HEK293 (cell line): ENCODE measurements around the gene GTSF1L.

Experiments used
- CTCF ChIA-PET: fragments of 350-600 bp; formaldehyde crosslinking; extraction: SDS; loops from one replicate; lab custom pipeline; 2021; ENCODE audit warnings: antibody characterized with exemption; lab: Yijun Ruan, JAX
- POLR2A ChIA-PET: fragments of 300-600 bp; formaldehyde crosslinking; extraction: SDS; loops from one replicate; lab custom pipeline; 2020; ENCODE audit warnings: antibody characterized with exemption, inconsistent platforms; lab: Yijun Ruan, JAX
- H3K27ac ChIP-seq: fragments of 200-500 bp; sonication (Bioruptor generic); 2 replicates; pipeline ENCODE4 v1.5.1; 2014; ENCODE audit warnings: low read depth, low read length, control low read depth, inconsistent platforms; ENCODE audit errors: extremely low read depth
- H3K36me3 ChIP-seq, 2 experiments: fragments of 200-500 bp in 1 of 2; sonication (Bioruptor generic) in 1 of 2; 1 replicate in 1 of 2; 2 replicates in 1 of 2; pipeline ENCODE4 v1.5.1; 2014 to 2017; ENCODE audit warnings: inconsistent platforms in 2 of 2, low read length in 2 of 2; ENCODE audit not compliant: control insufficient read depth in 2 of 2, insufficient read depth in 1 of 2
- H3K4me1 ChIP-seq: fragments of 200-500 bp; sonication (Bioruptor generic); 2 replicates; pipeline ENCODE4 v1.5.1; 2014; ENCODE audit warnings: mild to moderate bottlenecking, low read length, inconsistent platforms; ENCODE audit not compliant: control insufficient read depth, insufficient read depth
- H3K4me3 ChIP-seq: 2 replicates; pipeline ENCODE4 v1.5.1; 2011; ENCODE audit warnings: low read depth, mild to moderate bottlenecking, control low read depth, low read length, moderate library complexity
- H3K9me3 ChIP-seq: fragments of 200-500 bp; sonication (Bioruptor generic); 2 replicates; pipeline ENCODE4 v1.5.1; 2014; ENCODE audit warnings: low read depth, low read length, inconsistent platforms; ENCODE audit not compliant: control insufficient read depth, insufficient read depth
- EGR2 ChIP-seq: fragments of 450-650 bp; formaldehyde crosslinking; IDR thresholded peaks from 2 replicates; pipeline ENCODE4 v1.5.1; 2016; ENCODE audit warnings: low read depth, missing biosample characterization, missing genetic modification characterization
- GLIS1 ChIP-seq: fragments of 450-650 bp; formaldehyde crosslinking; IDR thresholded peaks from 2 replicates; pipeline ENCODE4 v1.5.1; 2016; ENCODE audit warnings: missing biosample characterization, missing genetic modification characterization
- OSR2 ChIP-seq: fragments of 450-650 bp; formaldehyde crosslinking; IDR thresholded peaks from 2 replicates; pipeline ENCODE4 v1.5.1; 2016; ENCODE audit warnings: missing biosample characterization, missing genetic modification characterization
- SALL2 ChIP-seq: fragments of 450-650 bp; formaldehyde crosslinking; IDR thresholded peaks from 2 replicates; pipeline ENCODE4 v1.5.0; 2017; ENCODE audit warnings: missing biosample characterization, mild to moderate bottlenecking, missing genetic modification characterization, borderline replicate concordance
- TCF7L2 ChIP-seq: IDR thresholded peaks from 2 replicates; pipeline ENCODE4 v1.6.1; 2011; ENCODE audit warnings: low read depth, mild to moderate bottlenecking, inconsistent platforms, low read length, moderate library complexity, borderline replicate concordance
- ZFHX2 ChIP-seq: fragments of 450-650 bp; formaldehyde crosslinking; conservative IDR thresholded peaks from 2 replicates; pipeline ENCODE4 v1.5.1; 2016; ENCODE audit warnings: missing biosample characterization, missing genetic modification characterization
- ZFP3 ChIP-seq: fragments of 450-650 bp; formaldehyde crosslinking; IDR thresholded peaks from 2 replicates; pipeline ENCODE4 v1.5.1; 2016; ENCODE audit warnings: low read depth, missing biosample characterization, missing genetic modification characterization
- ZNF140 ChIP-seq: fragments of 450-650 bp; formaldehyde crosslinking; IDR thresholded peaks from 2 replicates; pipeline ENCODE4 v1.5.1; 2016; ENCODE audit warnings: missing biosample characterization, missing genetic modification characterization
- ZNF23 ChIP-seq: fragments of 450-650 bp; formaldehyde crosslinking; IDR thresholded peaks from 2 replicates; pipeline ENCODE4 v1.5.1; 2016; ENCODE audit warnings: missing biosample characterization, missing genetic modification characterization, borderline replicate concordance
- ZNF354C ChIP-seq: fragments of 450-650 bp; formaldehyde crosslinking; IDR thresholded peaks from 2 replicates; pipeline ENCODE4 v1.5.1; 2016; ENCODE audit warnings: missing biosample characterization, missing genetic modification characterization, low read depth, borderline replicate concordance
- ZNF366 ChIP-seq: fragments of 450-650 bp; formaldehyde crosslinking; conservative IDR thresholded peaks from 2 replicates; pipeline ENCODE4 v1.5.1; 2016; ENCODE audit warnings: missing biosample characterization, missing genetic modification characterization
- ZNF624 ChIP-seq: fragments of 450-650 bp; formaldehyde crosslinking; IDR thresholded peaks from 2 replicates; pipeline ENCODE4 v1.5.1; 2017; ENCODE audit warnings: missing biosample characterization, missing genetic modification characterization
- ZNF677 ChIP-seq: fragments of 450-650 bp; IDR thresholded peaks from 2 replicates; pipeline ENCODE4 v1.5.0; 2018; ENCODE audit warnings: missing biosample characterization, mild to moderate bottlenecking, missing genetic modification characterization, moderate library complexity
- ZNF707 ChIP-seq: fragments of 450-650 bp; formaldehyde crosslinking; IDR thresholded peaks from 2 replicates; pipeline ENCODE4 v1.5.1; 2016; ENCODE audit warnings: missing biosample characterization, missing genetic modification characterization
- ZNF837 ChIP-seq: fragments of 450-650 bp; formaldehyde crosslinking; IDR thresholded peaks from 2 replicates; pipeline ENCODE4 v1.5.1; 2016; ENCODE audit warnings: missing biosample characterization, missing genetic modification characterization
- ZSCAN16 ChIP-seq: fragments of 450-650 bp; formaldehyde crosslinking; IDR thresholded peaks from 2 replicates; pipeline ENCODE4 v1.5.1; 2016; ENCODE audit warnings: missing biosample characterization, missing genetic modification characterization
- TF ChIP-seq, protein P1 (sequence below): fragments of 450-650 bp; formaldehyde crosslinking; IDR thresholded peaks from 2 replicates; pipeline ENCODE4 v1.5.1; 2016; ENCODE audit warnings: missing biosample characterization, missing genetic modification characterization
- TF ChIP-seq, protein P2 (sequence below): fragments of 450-650 bp; formaldehyde crosslinking; IDR thresholded peaks from 2 replicates; pipeline ENCODE4 v1.5.1; 2016; ENCODE audit warnings: missing biosample characterization, missing genetic modification characterization
- TF ChIP-seq, protein P3 (sequence below): fragments of 450-650 bp; formaldehyde crosslinking; IDR thresholded peaks from 2 replicates; pipeline ENCODE4 v1.5.1; 2017; ENCODE audit warnings: missing biosample characterization, missing genetic modification characterization
- TF ChIP-seq, protein P4 (sequence below): fragments of 450-650 bp; formaldehyde crosslinking; IDR thresholded peaks from 2 replicates; pipeline ENCODE4 v1.5.1; 2017; ENCODE audit warnings: missing biosample characterization, missing genetic modification characterization
- TF ChIP-seq, protein P5 (sequence below): fragments of 450-650 bp; formaldehyde crosslinking; IDR thresholded peaks from 2 replicates; pipeline ENCODE4 v1.5.1; 2016; ENCODE audit warnings: missing biosample characterization, missing genetic modification characterization

Gene GTSF1L

DNA sequence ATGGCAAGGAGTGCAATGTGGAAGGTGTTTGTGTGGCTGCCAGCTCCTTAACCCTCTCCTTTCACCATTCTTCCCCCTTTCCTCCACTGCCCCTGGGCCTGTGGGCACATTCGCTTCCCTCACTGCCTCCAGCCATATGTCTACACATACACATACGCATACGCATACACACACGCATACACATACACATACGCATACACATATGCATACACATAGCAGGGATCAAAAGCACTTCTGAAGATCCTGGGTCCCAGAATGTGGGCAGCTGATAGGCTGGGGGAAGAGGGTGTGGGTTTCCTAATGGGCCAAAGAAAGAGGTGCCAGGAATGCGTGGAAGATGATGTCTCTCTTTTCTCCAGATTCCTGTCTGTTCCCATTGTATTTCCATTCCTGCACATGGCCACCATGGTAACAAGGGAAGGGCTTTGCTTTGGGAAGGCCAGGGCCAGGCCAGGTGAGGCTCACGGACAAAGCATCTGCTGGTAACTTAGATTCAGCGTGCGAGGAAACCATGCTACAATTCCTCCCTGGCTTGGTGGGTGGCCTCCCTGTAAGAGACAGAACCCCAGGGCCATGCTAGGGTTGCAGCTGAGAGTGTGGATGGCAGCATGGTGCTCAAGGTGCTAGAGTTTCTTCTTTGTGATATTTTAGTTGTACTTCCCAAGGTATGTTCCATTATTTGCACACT, 44.8 kb upstream of the GTSF1L start:
- no peak for TF ChIP-seq ZNF837 (tag by site-specific recombination)
- no peak for TF ChIP-seq ZNF354C (tag by site-specific recombination)
- TF ChIP-seq TCF7L2, result no peak
- no peak for TF ChIP-seq ZFP3
- POLR2A ChIA-PET, result no interaction called here
- H3K9me3 ChIP-seq, result no peaks in the 10 kb centered on the region
- H3K27ac ChIP-seq, result no peak overlapping the region
- H3K4me1 ChIP-seq, result peaks cover 9% of the 10 kb centered on the region
- no peaks in the 10 kb centered on the region for H3K36me3 ChIP-seq
- CTCF ChIA-PET, result interaction anchor here (0.6 to 1.9 kb wide), 4 partner anchors 13 to 178 kb away, joined by 3 to 7 read pairs (median 4); no protein-coding TSS in a partner anchor
- H3K4me3 ChIP-seq, result no peak overlapping the region

DNA sequence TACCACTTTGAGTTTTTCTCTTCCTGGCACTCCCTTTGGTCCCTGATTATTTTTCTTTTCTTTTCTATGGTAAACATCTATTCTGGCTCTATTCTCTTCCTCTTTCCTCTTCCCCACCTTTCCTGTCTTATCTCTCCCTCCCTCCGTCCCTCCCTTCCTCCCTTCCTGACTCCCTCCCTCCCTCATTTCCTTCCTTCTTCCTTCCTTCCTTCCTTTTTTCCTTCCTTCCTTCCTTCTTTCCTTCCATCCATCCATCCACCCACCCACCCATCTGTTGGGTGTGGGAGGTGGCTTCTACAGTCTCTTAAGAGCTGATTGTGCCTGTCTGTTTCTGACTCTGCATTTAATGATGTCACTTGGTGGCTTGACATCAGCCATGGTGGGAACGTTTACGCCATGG, 43.5 kb upstream of the GTSF1L start:
- TF ChIP-seq ZNF23 (tag by site-specific recombination) (no peak), ZNF140 (tag by site-specific recombination) (no peak), ZSCAN16 (no peak), ZNF366 (tag by site-specific recombination) (peak; percentile 86), ZFHX2 (tag by site-specific recombination) (peak; percentile 42; the same call in 1 of the 2 replicates), EGR2 (tag by site-specific recombination) (peak; percentile 63), ZNF707 (tag by site-specific recombination) (no peak), SALL2 (tag by site-specific recombination) (no peak)
- TF ChIP-seq, protein P1, sequence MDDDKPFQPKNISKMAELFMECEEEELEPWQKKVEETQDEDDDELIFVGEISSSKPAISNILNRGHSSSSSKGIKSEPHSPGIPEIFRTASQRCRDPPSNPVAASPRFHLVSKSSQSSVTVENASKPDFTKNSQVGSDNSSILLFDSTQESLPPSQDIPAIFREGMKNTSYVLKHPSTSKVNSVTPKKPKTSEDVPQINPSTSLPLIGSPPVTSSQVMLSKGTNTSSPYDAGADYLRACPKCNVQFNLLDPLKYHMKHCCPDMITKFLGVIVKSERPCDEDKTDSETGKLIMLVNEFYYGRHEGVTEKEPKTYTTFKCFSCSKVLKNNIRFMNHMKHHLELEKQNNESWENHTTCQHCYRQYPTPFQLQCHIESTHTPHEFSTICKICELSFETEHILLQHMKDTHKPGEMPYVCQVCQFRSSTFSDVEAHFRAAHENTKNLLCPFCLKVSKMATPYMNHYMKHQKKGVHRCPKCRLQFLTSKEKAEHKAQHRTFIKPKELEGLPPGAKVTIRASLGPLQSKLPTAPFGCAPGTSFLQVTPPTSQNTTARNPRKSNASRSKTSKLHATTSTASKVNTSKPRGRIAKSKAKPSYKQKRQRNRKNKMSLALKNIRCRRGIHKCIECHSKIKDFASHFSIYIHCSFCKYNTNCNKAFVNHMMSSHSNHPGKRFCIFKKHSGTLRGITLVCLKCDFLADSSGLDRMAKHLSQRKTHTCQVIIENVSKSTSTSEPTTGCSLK (tag by site-specific recombination), result no peak
- TF ChIP-seq, protein P2, sequence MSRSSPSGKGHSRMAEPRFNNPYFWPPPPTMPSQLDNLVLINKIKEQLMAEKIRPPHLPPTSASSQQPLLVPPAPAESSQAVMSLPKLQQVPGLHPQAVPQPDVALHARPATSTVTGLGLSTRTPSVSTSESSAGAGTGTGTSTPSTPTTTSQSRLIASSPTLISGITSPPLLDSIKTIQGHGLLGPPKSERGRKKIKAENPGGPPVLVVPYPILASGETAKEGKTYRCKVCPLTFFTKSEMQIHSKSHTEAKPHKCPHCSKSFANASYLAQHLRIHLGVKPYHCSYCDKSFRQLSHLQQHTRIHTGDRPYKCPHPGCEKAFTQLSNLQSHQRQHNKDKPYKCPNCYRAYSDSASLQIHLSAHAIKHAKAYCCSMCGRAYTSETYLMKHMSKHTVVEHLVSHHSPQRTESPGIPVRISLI (tag by site-specific recombination), result no peak
- Histone ChIP-seq H3K4me1 (peaks cover 9% of the 10 kb centered on the region), H3K4me3 (no peak overlapping the region), H3K9me3 (no peaks in the 10 kb centered on the region), H3K27ac (no peak overlapping the region), H3K36me3 (no peaks in the 10 kb centered on the region)
- POLR2A ChIA-PET, result interaction anchor here (0.7 kb wide), 1 partner anchor 134 kb away, joined by 6 read pairs; no protein-coding TSS in a partner anchor
- CTCF ChIA-PET, result interaction anchor here (0.7 to 1.2 kb wide), 3 partner anchors 20 to 321 kb away, joined by 3 read pairs; no protein-coding TSS in a partner anchor

DNA sequence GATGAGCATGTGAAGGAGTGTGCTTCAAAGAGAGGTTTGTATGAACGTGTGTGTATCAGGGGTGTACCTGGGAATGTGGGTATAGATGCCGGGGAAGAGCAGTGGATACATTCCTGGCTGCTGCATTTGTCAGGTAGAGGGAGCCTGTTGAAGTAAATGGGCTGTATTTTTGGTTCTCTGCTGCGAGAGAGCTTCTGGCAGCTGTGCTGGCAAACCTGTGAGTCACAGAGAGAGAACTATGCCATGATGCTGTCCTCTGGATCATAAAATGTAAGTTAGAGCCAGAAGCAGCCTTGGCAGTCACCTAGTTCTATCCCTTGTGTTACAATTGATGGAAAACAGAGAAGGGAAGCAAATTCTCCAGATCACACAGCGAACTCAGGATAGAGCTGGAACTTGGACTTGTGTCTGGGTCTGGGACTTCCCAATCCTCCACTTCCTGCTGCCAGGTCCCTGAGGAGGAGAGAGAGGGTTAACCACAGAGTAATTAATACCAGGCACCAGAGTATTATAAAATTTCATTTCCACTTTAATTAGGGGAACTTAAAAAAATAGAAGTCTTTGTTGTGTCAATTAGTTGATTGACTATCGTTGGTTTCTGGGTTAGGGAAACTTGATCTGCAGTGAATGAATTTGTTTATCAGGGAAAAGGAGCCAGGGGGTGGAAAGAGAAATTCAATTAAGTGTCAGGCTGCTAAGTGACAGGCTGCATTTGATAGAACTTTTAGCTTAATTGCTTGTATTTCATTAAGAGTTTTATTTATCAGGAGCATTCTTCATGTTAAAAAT, 41.1 kb upstream of the GTSF1L start:
- CTCF ChIA-PET, result no interaction called here
- Histone ChIP-seq H3K9me3 (no peaks in the 10 kb centered on the region), H3K27ac (no peak overlapping the region), H3K4me1 (peaks cover 9% of the 10 kb centered on the region), H3K4me3 (no peak overlapping the region), H3K36me3 (no peaks in the 10 kb centered on the region)
- POLR2A ChIA-PET, result interaction anchor here (0.6 kb wide), 1 partner anchor 344 kb away, joined by 4 read pairs; no protein-coding TSS in a partner anchor
- TF ChIP-seq ZNF624 (tag by site-specific recombination) (no peak), ZNF677 (tag by site-specific recombination) (no peak), GLIS1 (tag by site-specific recombination) (peak; percentile 36; the same call in 1 of the 2 replicates), OSR2 (tag by site-specific recombination) (peak; percentile 36)
- TF ChIP-seq, protein P3, sequence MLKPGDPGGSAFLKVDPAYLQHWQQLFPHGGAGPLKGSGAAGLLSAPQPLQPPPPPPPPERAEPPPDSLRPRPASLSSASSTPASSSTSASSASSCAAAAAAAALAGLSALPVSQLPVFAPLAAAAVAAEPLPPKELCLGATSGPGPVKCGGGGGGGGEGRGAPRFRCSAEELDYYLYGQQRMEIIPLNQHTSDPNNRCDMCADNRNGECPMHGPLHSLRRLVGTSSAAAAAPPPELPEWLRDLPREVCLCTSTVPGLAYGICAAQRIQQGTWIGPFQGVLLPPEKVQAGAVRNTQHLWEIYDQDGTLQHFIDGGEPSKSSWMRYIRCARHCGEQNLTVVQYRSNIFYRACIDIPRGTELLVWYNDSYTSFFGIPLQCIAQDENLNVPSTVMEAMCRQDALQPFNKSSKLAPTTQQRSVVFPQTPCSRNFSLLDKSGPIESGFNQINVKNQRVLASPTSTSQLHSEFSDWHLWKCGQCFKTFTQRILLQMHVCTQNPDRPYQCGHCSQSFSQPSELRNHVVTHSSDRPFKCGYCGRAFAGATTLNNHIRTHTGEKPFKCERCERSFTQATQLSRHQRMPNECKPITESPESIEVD, result peak; percentile 77
- TF ChIP-seq, protein P4, sequence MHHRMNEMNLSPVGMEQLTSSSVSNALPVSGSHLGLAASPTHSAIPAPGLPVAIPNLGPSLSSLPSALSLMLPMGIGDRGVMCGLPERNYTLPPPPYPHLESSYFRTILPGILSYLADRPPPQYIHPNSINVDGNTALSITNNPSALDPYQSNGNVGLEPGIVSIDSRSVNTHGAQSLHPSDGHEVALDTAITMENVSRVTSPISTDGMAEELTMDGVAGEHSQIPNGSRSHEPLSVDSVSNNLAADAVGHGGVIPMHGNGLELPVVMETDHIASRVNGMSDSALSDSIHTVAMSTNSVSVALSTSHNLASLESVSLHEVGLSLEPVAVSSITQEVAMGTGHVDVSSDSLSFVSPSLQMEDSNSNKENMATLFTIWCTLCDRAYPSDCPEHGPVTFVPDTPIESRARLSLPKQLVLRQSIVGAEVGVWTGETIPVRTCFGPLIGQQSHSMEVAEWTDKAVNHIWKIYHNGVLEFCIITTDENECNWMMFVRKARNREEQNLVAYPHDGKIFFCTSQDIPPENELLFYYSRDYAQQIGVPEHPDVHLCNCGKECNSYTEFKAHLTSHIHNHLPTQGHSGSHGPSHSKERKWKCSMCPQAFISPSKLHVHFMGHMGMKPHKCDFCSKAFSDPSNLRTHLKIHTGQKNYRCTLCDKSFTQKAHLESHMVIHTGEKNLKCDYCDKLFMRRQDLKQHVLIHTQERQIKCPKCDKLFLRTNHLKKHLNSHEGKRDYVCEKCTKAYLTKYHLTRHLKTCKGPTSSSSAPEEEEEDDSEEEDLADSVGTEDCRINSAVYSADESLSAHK, result no peak
- TF ChIP-seq, protein P5, sequence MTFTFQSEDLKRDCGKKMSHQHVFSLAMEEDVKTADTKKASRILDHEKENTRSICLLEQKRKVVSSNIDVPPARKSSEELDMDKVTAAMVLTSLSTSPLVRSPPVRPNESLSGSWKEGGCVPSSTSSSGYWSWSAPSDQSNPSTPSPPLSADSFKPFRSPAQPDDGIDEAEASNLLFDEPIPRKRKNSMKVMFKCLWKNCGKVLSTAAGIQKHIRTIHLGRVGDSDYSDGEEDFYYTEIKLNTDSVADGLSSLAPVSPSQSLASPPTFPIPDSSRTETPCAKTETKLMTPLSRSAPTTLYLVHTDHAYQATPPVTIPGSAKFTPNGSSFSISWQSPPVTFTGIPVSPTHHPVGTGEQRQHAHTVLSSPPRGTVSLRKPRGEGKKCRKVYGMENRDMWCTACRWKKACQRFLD, result no peak
